ENCODE measurements around the gene FXR1. TPM values are rescaled to one million over a fixed set of nuclear protein-coding genes. Genes with fewer than 3 reads are reported as not detected.
"Not testable (repeated sequence)": the region's sequence is repeated elsewhere in the genome, so short reads cannot be mapped to it uniquely, and the experiment has no call there.

The FXR1 gene
- total and polyA plus RNA-seq, 2 of the 4 experiments (the other 2 are of a cell fraction) = 110 to 182 TPM

DNA sequence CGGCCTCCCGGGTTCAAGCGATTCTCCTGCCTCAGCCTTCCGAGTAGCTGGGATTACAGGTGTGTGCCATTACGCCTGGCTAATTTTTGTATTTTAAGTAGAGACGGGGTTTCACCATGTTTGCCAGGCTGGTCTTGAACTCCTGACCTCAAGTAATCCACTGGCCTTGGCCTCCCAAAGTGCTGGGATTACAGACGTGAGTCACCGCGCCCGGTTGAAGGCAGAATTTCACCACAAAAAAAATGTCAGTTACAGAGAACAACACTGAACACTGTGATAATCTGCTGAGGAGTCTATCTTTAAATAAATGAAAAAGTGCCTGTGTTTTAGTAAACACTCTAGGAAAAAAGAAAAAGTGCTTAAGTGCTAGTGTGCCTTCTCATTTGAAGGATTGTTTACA, 73.9 kb downstream of the FXR1 start:
- H3K27ac ChIP-seq (ENCODE audit: insufficient read depth, low read length); H3K36me3 ChIP-seq (ENCODE audit: control insufficient read depth, insufficient read depth, low read length); H3K4me2 ChIP-seq (ENCODE audit: low read depth, low read length); H2BK15ac ChIP-seq (ENCODE audit: low read depth, low read length); H2BK20ac ChIP-seq (ENCODE audit: low read depth, low read length); H3K9me3 ChIP-seq (ENCODE audit: control insufficient read depth, insufficient read depth, low read length); DNase-seq; H4K5ac ChIP-seq (ENCODE audit: low read depth, low read length); H3K18ac ChIP-seq (ENCODE audit: low read depth, low read length); H3K14ac ChIP-seq (replicated peaks; ENCODE audit: low read depth, low read length); H3K56ac ChIP-seq (ENCODE audit: extremely low read depth, insufficient read depth, low read length); H4K20me1 ChIP-seq (ENCODE audit: insufficient read depth, low read length); ATAC-seq (ENCODE audit: low read depth); H3K9ac ChIP-seq (ENCODE audit: low read depth, low read length); BruUV-seq (replicated peaks); H3K4me3 ChIP-seq (ENCODE audit: insufficient read depth, low read depth, low read length); H2BK120ac ChIP-seq (ENCODE audit: low read depth, low read length); H4K8ac ChIP-seq (ENCODE audit: low read depth in 2 of 2, low read length in 2 of 2); POLR2A ChIA-PET (ENCODE audit: unreplicated experiment); H4K91ac ChIP-seq (ENCODE audit: insufficient read depth, low read depth, low read length); H3K23ac ChIP-seq (ENCODE audit: low read depth, low read length); H3K4ac ChIP-seq (ENCODE audit: low read depth, low read length); CTCF ChIA-PET; H3K9me1 ChIP-seq (ENCODE audit: insufficient read depth, low read length); H2AFZ ChIP-seq (replicated peaks; ENCODE audit: low read length, poor library complexity); H2BK5ac ChIP-seq (ENCODE audit: low read depth, low read length, poor library complexity, severe bottlenecking); dilution Hi-C loops (cut with HindIII; ENCODE audit: low sequenced_read_pairs, unreplicated experiment); in situ Hi-C loops (cut with MboI; ENCODE audit: low sequenced_read_pairs); H2AK5ac ChIP-seq (ENCODE audit: low read depth, low read length); H2AK9ac ChIP-seq (replicated peaks; ENCODE audit: low read depth, low read length, poor library complexity); H3K27me3 ChIP-seq (ENCODE audit: control insufficient read depth, insufficient read depth, low read length); H3K4me1 ChIP-seq (ENCODE audit: control insufficient read depth, insufficient read depth, low read length): not testable (repeated sequence)
- WGBS, 2 experiments (ENCODE audit: extremely low coverage in 2 of 2, insufficient read length in 1 of 2) = no CpG with 5 or more reads among the region's 10 CpGs
- peaks cover 8 to 12% of the 10 kb centered on the region in 2 experiments for H3K79me1 ChIP-seq (ENCODE audit: low read depth in 1 of 2, low read length in 2 of 2)
- intact Hi-C loops (cut with micrococcal nuclease) = loop anchor here (10.0 kb wide), 1 partner anchor 1698 kb away; no protein-coding TSS in a partner anchor
